Epithelial cell of proximal tubule (primary cell): Measurements from ENCODE around the gene RAD51B. TPM values are rescaled to one million over a fixed set of nuclear protein-coding genes. Genes with fewer than 3 reads are reported as not detected.

Experiments
- DNase-seq: peaks from one replicate; pipeline ENCODE4 v3.0.0-alpha.2; 2011; ENCODE audit warnings: low read depth
- H3K4me3 ChIP-seq: 2 replicates; pipeline ENCODE4 v1.5.1; 2011; ENCODE audit warnings: low read depth, mild to moderate bottlenecking, low read length
- CTCF ChIP-seq: conservative IDR thresholded peaks from 2 replicates; pipeline ENCODE4 v1.5.1; 2012; ENCODE audit warnings: low read depth, mild to moderate bottlenecking, low read length
- total RNA-seq: library from RNA; depleted of rRNA; stranded (reverse); fragments of >200 nt; gene quantifications from 2 replicates; pipeline ENCODE4 v1.2.3, GENCODE V29; 2015

RAD51B gene
- total RNA-seq, 1 donor from 2014 or later: 6.3 TPM

GRCh38 chr14:68627050-68627867 is 807.7 kb downstream of the RAD51B start:
- TF ChIP-seq CTCF: no peak
- peak; percentile 84 for DNase-seq
- H3K4me3 ChIP-seq: no peak overlapping the region

- H3K4me3 ChIP-seq: no peak overlapping the region
- TF ChIP-seq CTCF: no peak
- no peak for DNase-seq
Measured at GRCh38 chr14:68627868-68628604, 808.5 kb downstream of the RAD51B start.

GRCh38 chr14:68628605-68629310 is 809.2 kb downstream of the RAD51B start:
- DNase-seq: no peak
- no peak for TF ChIP-seq CTCF
- H3K4me3 ChIP-seq: no peak overlapping the region

- DNase-seq: no peak
- TF ChIP-seq CTCF: no peak
- H3K4me3 ChIP-seq: no peak overlapping the region
Measured at GRCh38 chr14:68630081-68630571, 810.5 kb downstream of the RAD51B start.

GRCh38 chr14:68630611-68631393 is 811.2 kb downstream of the RAD51B start:
- H3K4me3 ChIP-seq: no peak overlapping the region
- no peak for DNase-seq
- no peak for TF ChIP-seq CTCF

GRCh38 chr14:68631394-68632053 is 811.9 kb downstream of the RAD51B start:
- no peak for DNase-seq
- TF ChIP-seq CTCF: no peak
- H3K4me3 ChIP-seq: no peak overlapping the region
